GM12873 (cell line): ENCODE measurements around the gene TMEM151B.

ENCODE experiments used
- TF ChIP-seq, protein P1 (sequence below): IDR thresholded peaks from 2 replicates; pipeline ENCODE4 v1.5.1; 2012; ENCODE audit warnings: low read depth, mild to moderate bottlenecking, moderate library complexity, low read length, control low read depth; ENCODE audit not compliant: insufficient read depth; ENCODE audit errors: missing control alignments

Gene TMEM151B

DNA sequence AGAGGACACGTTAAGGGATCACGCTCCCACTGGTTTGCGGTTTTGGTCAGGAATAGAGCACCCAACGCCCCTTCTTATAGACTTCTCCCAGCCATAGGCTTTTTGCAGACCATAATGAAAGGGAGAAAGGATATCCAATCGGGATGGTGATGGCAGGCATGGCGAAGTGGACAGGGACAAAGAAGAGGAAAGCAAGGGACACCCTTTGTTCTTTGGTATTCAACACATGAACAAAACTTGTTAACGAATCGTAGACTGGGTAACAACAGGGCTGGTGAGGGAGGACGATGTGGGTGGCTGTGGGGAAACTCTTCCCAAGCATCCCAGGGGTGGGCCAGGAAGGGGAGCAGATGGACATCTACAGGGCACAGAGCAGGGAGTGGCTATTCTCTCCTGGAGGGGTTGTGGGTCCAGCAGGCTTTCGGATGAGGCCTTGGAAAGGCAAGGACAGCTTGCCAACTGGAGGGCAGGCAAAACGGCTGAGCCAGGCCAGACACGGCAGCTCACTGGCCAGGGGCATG is 24.8 kb upstream of the TMEM151B start:
- TF ChIP-seq, protein P1, sequence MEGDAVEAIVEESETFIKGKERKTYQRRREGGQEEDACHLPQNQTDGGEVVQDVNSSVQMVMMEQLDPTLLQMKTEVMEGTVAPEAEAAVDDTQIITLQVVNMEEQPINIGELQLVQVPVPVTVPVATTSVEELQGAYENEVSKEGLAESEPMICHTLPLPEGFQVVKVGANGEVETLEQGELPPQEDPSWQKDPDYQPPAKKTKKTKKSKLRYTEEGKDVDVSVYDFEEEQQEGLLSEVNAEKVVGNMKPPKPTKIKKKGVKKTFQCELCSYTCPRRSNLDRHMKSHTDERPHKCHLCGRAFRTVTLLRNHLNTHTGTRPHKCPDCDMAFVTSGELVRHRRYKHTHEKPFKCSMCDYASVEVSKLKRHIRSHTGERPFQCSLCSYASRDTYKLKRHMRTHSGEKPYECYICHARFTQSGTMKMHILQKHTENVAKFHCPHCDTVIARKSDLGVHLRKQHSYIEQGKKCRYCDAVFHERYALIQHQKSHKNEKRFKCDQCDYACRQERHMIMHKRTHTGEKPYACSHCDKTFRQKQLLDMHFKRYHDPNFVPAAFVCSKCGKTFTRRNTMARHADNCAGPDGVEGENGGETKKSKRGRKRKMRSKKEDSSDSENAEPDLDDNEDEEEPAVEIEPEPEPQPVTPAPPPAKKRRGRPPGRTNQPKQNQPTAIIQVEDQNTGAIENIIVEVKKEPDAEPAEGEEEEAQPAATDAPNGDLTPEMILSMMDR: no peak

DNA sequence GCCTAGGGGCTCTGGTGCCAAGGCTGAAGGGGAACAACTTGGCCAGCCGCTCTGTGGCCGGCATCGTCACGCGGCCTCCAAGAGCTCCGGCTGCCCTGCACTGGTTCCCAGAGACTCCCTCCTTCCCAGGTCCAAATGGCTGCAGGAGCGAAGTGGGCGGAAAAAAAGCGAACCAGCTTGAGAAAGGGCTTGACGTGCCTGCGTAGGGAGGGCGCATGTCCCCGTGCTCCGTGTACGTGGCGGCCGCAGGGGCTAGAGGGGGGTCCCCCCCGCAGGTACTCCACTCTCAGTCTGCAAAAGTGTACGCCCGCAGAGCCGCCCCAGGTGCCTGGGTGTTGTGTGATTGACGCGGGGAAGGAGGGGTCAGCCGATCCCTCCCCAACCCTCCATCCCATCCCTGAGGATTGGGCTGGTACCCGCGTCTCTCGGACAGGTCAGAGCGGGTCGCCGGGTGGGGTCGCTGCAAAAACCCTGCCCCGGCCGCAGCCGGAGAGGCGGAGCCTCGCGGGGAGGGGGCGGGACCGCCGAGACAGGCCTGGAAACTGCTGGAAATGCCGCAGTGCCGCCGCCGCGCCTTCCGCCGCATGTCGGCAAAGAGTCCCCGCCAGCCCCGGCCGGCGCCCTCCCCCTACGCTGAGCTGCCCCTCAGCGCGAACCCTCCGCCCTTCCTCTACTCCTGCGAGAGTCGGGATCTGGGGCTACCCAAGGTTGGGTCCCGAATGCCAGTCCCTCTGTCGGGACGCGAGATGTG is 24.2 kb upstream of the TMEM151B start:
- TF ChIP-seq, protein P1: peak; percentile 32

DNA sequence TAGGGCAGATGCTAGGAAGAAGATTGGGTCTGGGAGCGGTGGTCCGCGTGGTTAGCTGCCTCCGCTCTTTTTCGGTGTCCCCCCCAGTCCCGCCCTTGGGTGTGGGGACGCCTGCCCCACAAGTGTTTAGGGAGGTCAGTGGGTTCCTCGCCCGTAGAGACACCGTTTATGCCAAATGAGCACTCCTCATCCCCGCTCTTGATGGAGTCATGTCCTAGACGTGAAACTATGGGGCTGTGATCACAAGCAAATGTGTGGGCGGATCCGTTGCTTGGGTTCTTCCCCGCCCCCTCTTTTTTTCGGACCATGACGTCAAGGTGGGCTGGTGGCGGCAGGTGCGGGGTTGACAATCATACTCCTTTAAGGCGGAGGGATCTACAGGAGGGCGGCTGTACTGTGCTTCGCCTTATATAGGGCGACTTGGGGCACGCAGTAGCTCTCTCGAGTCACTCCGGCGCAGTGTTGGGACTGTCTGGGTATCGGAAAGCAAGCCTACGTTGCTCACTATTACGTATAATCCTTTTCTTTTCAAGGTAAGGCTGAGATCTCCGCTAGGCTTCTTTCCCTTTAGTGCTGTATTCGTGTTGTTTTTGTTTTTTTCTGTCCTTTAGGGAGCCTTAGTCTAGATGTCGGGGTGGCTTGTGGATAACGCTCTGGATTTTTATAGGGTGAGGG is 23.4 kb upstream of the TMEM151B start, which contains the start of gene HSP90AB1:
HSP90AB1 (plus strand) TSS at position 439 of the 675 bp plus-strand sequence. CDS start 1,529 bp downstream, outside the sequence.
- TF ChIP-seq, protein P1: no peak

DNA sequence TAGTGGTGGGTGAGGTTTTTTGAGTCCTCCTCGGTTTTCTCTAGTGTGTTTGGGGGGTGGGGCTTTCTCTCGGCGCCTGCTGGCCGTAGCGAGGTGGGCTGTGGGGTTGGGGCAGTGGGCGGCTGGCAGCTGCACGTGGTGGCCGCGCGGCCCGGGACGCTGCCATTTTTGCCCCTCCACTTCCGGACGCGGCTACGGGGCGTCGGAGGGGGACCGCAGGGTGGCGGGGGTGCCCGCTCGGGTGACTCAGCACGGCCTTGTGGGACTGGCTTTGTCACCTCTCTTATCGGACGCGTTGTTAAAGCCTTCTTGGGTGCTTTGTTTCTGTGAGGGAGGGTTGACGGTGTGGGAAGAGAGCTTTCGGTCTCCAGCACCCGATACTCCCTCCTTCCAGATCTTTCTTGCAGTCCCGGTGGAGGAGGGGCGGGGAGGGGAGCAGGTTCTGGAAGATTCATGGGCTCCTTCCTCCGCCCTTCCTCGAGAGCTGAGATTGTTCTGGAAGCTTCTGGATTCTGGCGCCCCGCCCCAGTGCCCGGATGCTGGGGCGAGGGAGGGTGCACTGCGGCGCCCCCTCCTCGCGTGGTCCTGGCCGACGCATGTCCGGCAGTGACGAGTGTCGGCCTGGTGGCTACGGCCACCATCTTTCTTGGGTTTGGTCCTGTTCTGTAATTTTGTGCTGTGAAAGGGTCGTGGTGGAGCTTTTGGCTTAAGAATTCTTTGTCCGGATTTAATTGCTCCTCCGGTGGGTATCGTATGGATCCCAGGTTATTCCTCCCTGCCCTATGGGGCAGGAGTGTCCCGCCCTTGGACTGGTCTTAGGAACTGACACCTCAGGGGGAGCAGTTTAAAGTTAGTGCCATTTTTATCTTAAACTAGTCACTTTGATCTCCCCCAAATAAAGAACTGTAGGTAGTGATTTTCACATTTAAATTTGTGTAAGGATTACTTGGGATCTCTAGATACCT is 22.6 kb upstream of the TMEM151B start:
- TF ChIP-seq, protein P1: no peak

DNA sequence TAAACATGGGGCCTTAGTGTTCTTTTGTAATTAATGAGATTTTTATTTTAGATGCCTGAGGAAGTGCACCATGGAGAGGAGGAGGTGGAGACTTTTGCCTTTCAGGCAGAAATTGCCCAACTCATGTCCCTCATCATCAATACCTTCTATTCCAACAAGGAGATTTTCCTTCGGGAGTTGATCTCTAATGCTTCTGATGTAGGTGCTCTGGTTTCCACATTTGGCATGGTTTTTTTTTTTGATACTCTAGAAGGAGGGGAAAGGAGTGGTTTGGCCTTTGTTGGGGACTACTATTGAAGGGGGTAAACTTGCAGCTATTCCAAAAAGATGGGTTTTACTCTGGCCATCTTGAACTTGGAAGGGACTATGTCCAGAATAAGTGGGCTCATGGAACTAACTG is 21.7 kb upstream of the TMEM151B start:
- TF ChIP-seq, protein P1: no peak

DNA sequence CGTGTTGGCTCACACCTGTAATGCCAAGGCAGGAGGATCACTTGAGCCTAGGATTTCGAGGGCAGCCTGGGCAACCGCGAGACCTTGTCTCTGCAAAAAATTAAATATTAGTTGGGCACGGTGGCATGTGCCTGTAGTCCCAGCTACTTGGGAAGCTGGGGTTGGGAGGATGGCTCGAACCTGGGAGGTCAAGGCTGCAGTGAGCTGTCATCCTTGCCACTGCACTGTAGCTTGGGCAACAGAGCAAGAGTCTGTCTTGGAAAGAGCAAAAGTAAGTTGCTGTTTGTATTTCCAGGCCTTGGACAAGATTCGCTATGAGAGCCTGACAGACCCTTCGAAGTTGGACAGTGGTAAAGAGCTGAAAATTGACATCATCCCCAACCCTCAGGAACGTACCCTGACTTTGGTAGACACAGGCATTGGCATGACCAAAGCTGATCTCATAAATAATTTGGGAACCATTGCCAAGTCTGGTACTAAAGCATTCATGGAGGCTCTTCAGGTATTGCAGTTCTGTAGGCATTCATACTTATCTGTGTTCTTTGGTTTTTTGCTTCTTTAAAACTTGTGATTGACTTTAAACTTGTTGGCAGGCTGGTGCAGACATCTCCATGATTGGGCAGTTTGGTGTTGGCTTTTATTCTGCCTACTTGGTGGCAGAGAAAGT is 21.0 kb upstream of the TMEM151B start:
- TF ChIP-seq, protein P1: no peak
